Psoas muscle (tissue), 8 donors: ENCODE results near the gene NUFIP1. TPM values are rescaled to one million over a fixed set of nuclear protein-coding genes. Genes with fewer than 3 reads are reported as not detected.
"Not testable (repeated sequence)": the region's sequence is repeated elsewhere in the genome, so short reads cannot be mapped to it uniquely, and the experiment has no call there.

Experiments
- ATAC-seq, 4 donors: fragments of 200-7000 bp; cut with Tn5 transposase; one replicate each; pipeline ENCODE4 v1.9.1; 2020; ENCODE audit warnings: moderate library complexity in 3 of 4, mild to moderate bottlenecking in 2 of 4
- DNase-seq, 2 donors: peaks; one replicate each; pipeline ENCODE4 v3.0.0-alpha.2; 2020
- H3K27ac ChIP-seq: fragments of 200-600 bp; one replicate; pipeline ENCODE4 v1.8.0; 2022
- H3K27me3 ChIP-seq, 3 donors: fragments of 200-600 bp in 1 of 3; one replicate each; pipeline versions ENCODE4 v1.6.1 to v1.8.0; 2013 to 2022; ENCODE audit warnings: low read length in 2 of 3, mild to moderate bottlenecking in 2 of 3, moderate library complexity in 1 of 3; ENCODE audit not compliant: insufficient read depth in 3 of 3
- H3K36me3 ChIP-seq, 2 donors: fragments of 200-600 bp in 1 of 2; one replicate each; pipeline versions ENCODE4 v1.6.1 to v1.8.0; 2013 to 2022; ENCODE audit warnings: low read depth in 1 of 2, mild to moderate bottlenecking in 1 of 2, moderate library complexity in 1 of 2; ENCODE audit not compliant: insufficient read depth in 1 of 2
- H3K4me1 ChIP-seq: fragments of 200-600 bp; one replicate; pipeline ENCODE4 v1.8.0; 2022
- H3K4me3 ChIP-seq: fragments of 200-600 bp; one replicate; pipeline ENCODE4 v1.8.0; 2022; ENCODE audit warnings: mild to moderate bottlenecking
- H3K9me3 ChIP-seq: fragments of 200-600 bp; one replicate; pipeline ENCODE4 v1.8.0; 2022
- CTCF ChIP-seq: fragments of 200-600 bp; IDR thresholded peaks from one replicate; pipeline ENCODE4 v1.8.0; 2022; ENCODE audit warnings: antibody characterized with exemption
- WGBS, 3 donors: extraction: QIAGEN DNeasy Blood & Tissue Kit; methylation state at CpG; one replicate each; pipeline versions ENCODE4 v1.1.6 to v1.1.7; 2013; 5-methylcytosine and 5-hydroxymethylcytosine counted together
- intact Hi-C, 2 donors: fragments of 100-400 bp; cut with DNase I; formaldehyde crosslinking; loops; one replicate each; pipeline versions ENCODE4 v1.11.0 to v1.14.2; 2022
- polyA plus RNA-seq, 3 donors: library from polyadenylated mRNA; stranded (reverse); fragments of 200-250 nt; gene quantifications; one replicate each; pipeline ENCODE4 v1.2.3, GENCODE V29; 2013
- total RNA-seq, 4 donors: library from RNA; stranded (reverse); fragmentation: NEBNext Ultra II Directional in 2 of 4; extraction: Animal tissue kit (Norgen Biotek cat#: 25700) in 2 of 4; gene quantifications; one replicate each; pipeline versions ENCODE4 v1.2.1 to v1.2.4, GENCODE V29; 2021 to 2023
- donor health status: healthy with polysubstance abuse.
- donor health status: DM: no; HTN: no; CAD: no; lungs with moderate emphysema.
- donor health status: Bipolar disorder and iron deficiency.
- donor health status: healthy.
- donor health status: DM: yes; HTN: yes; CAD: no.
- donor health status: DM: no; HTN: no; CAD: no.
- donor health status: DM: no; HTN: no; CAD: no.
- donor health status: DM: yes; HTN: yes; CAD: no.

The NUFIP1 gene
- total and polyA plus RNA-seq, 7 donors: 3.4 to 7.5 (median 6.0) TPM

GRCh38 chr13:44903574-44903985 lies 85.7 kb downstream of the NUFIP1 start:
- Histone ChIP-seq H3K4me1 (peaks cover 49% of the 10 kb centered on the region), H3K27me3 (no peaks in the 10 kb centered on the region), H3K27ac (peak overlapping the region; percentile 84), H3K36me3 (no peaks in the 10 kb centered on the region), H3K4me3 (no peak overlapping the region), H3K9me3 (no peaks in the 10 kb centered on the region)
- TF ChIP-seq CTCF: no peak
- intact Hi-C loops: no loop called here
- DNase-seq: peak; percentile 89 to 94
- ATAC-seq: peak; percentile 82 to 92 (median 86)
- WGBS, 3 donors: 4 to 13% (median 12%) methylated on average over 4 of the region's 4 CpGs

- no peak for TF ChIP-seq CTCF
- intact Hi-C loops: no loop called here
- WGBS, 3 donors: 83 to 86% (median 85%) methylated on average over 6 of the region's 6 CpGs
- Histone ChIP-seq H3K27me3 (no peaks in the 10 kb centered on the region), H3K27ac (peak overlapping the region; percentile 84), H3K36me3 (no peaks in the 10 kb centered on the region), H3K4me1 (peaks cover 49% of the 10 kb centered on the region), H3K4me3 (no peak overlapping the region), H3K9me3 (no peaks in the 10 kb centered on the region)
- ATAC-seq: no peak
- DNase-seq: no peak
Measured at GRCh38 chr13:44902738-44903137, 86.5 kb downstream of the NUFIP1 start.

- no peaks in the 10 kb centered on the region for H3K27me3 ChIP-seq
- no peaks in the 10 kb centered on the region for H3K9me3 ChIP-seq
- no peak overlapping the region for H3K27ac ChIP-seq
- intact Hi-C loops: no loop called here
- TF ChIP-seq CTCF: no peak
- H3K36me3 ChIP-seq: no peaks in the 10 kb centered on the region
- whole genome bisulfite sequencing, 3 donors: 63 to 67% (median 64%) methylated on average over 2 of the region's 2 CpGs
- H3K4me1 ChIP-seq: peaks cover 25% of the 10 kb centered on the region
- DNase-seq (no peak), ATAC-seq (no peak)
- no peak overlapping the region for H3K4me3 ChIP-seq
Measured at GRCh38 chr13:44899967-44900366, 89.3 kb downstream of the NUFIP1 start.

GRCh38 chr13:44898308-44898707 lies 91.0 kb downstream of the NUFIP1 start:
- ATAC-seq, H3K36me3 ChIP-seq, intact Hi-C loops, H3K4me1 ChIP-seq, DNase-seq, H3K9me3 ChIP-seq, H3K27ac ChIP-seq, H3K27me3 ChIP-seq, H3K4me3 ChIP-seq: not testable (repeated sequence)
- WGBS, 3 donors: 89 to 95% (median 93%) methylated on average over 2 of the region's 2 CpGs

GRCh38 chr13:44895953-44896335 lies 93.3 kb downstream of the NUFIP1 start:
- H3K4me1 ChIP-seq: no peaks in the 10 kb centered on the region
- no peak overlapping the region for H3K27ac ChIP-seq
- intact Hi-C loops: no loop called here
- H3K4me3 ChIP-seq: no peak overlapping the region
- H3K9me3 ChIP-seq: no peaks in the 10 kb centered on the region
- no peak for ATAC-seq
- no peak for DNase-seq
- no peak for TF ChIP-seq CTCF
- H3K36me3 ChIP-seq: no peaks in the 10 kb centered on the region
- 86 to 92% (median 92%) methylated on average over 5 of the region's 5 CpGs for WGBS, 3 donors
- H3K27me3 ChIP-seq: no peaks in the 10 kb centered on the region
